Brain microvascular endothelial cell (primary cell): ENCODE data around the gene PNPO.

Experiments used
- DNase-seq: peaks from one replicate; pipeline ENCODE4 v3.0.0-alpha.2; 2020
- H3K27ac ChIP-seq: fragments of 250-450 bp; sonication (Bioruptor Pico); 2 replicates; pipeline ENCODE4 v1.5.1; 2020; ENCODE audit warnings: mild to moderate bottlenecking, moderate library complexity
- H3K27me3 ChIP-seq: fragments of 250-450 bp; sonication (Bioruptor Pico); replicated peaks from 2 replicates; pipeline ENCODE4 v1.5.1; 2020; ENCODE audit warnings: mild to moderate bottlenecking
- H3K36me3 ChIP-seq: fragments of 250-450 bp; sonication (Bioruptor Pico); replicated peaks from 2 replicates; pipeline ENCODE4 v1.5.1; 2020; ENCODE audit warnings: mild to moderate bottlenecking
- H3K4me3 ChIP-seq: 2 replicates; pipeline ENCODE4 v1.5.1; 2011; ENCODE audit warnings: low read depth, mild to moderate bottlenecking, control low read depth, low read length, moderate library complexity
- in situ Hi-C: cut with HindIII; loops from 2 replicates; pipeline ENCODE4 v1.10.0; 2017; ENCODE audit warnings: low sequenced_read_pairs, low pct_ligation_motif_present
- TF ChIP-seq, protein P1 (sequence below): IDR thresholded peaks from 2 replicates; pipeline ENCODE4 v1.5.1; 2011; ENCODE audit warnings: low read depth, mild to moderate bottlenecking, moderate library complexity, low read length, control low read depth, inconsistent platforms; ENCODE audit errors: missing control alignments

The PNPO gene

DNA sequence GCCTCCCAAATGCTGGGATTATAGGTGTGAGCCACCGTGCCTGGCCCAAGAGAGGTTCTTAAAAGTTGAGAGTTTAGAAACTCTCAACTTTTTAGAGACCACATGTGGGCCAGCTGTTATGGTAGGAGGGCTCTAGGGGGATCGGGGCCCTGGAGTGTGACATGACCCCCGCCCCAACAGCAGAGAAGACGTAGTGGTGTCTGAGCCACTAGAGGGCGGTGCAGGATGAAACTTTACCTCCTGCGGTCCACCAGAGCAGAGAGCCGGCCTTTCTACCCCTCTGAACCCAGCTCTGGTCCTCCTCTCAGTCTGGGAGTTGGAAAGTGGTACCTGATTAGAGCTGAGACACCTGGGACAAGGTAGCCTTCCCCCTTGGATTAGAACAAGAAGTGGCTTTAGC is 37.0 kb downstream of the PNPO start:
- in situ Hi-C loops: no loop called here
- TF ChIP-seq, protein P1, sequence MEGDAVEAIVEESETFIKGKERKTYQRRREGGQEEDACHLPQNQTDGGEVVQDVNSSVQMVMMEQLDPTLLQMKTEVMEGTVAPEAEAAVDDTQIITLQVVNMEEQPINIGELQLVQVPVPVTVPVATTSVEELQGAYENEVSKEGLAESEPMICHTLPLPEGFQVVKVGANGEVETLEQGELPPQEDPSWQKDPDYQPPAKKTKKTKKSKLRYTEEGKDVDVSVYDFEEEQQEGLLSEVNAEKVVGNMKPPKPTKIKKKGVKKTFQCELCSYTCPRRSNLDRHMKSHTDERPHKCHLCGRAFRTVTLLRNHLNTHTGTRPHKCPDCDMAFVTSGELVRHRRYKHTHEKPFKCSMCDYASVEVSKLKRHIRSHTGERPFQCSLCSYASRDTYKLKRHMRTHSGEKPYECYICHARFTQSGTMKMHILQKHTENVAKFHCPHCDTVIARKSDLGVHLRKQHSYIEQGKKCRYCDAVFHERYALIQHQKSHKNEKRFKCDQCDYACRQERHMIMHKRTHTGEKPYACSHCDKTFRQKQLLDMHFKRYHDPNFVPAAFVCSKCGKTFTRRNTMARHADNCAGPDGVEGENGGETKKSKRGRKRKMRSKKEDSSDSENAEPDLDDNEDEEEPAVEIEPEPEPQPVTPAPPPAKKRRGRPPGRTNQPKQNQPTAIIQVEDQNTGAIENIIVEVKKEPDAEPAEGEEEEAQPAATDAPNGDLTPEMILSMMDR: peak; percentile 89
- H3K36me3 ChIP-seq: peaks cover 57% of the 10 kb centered on the region

DNA sequence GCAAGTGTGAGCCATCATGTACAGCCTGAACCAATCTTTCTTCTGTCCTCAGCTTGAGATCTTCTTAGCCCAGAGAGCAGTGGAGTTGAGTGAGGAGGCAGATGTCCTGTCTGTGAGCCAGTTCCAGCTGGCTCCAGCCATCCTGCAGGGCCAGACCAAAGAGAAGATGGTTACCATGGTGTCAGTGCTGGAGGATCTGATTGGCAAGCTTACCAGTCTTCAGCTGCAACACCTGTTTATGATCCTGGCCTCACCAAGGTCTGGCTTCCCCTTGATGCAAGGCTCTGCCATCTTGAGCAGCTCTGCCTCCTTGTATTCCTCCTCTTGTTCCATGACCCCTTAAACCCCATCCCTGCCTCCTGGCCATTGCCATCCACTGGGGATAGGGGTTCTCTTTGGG is 39.2 kb downstream of the PNPO start:
- H3K4me3 ChIP-seq: no peak overlapping the region
- H3K36me3 ChIP-seq: peaks cover 53% of the 10 kb centered on the region
- DNase-seq: no peak
- no peak overlapping the region for H3K27ac ChIP-seq
- TF ChIP-seq, protein P1: no peak
- in situ Hi-C loops: no loop called here
- H3K27me3 ChIP-seq: no peaks in the 10 kb centered on the region

More for the DNA sequence above, 37.0 kb downstream of the PNPO start:
- H3K4me3 ChIP-seq: no peak overlapping the region
- peak; percentile 31 for DNase-seq
- no peak overlapping the region for H3K27ac ChIP-seq
- H3K27me3 ChIP-seq: no peaks in the 10 kb centered on the region

DNA sequence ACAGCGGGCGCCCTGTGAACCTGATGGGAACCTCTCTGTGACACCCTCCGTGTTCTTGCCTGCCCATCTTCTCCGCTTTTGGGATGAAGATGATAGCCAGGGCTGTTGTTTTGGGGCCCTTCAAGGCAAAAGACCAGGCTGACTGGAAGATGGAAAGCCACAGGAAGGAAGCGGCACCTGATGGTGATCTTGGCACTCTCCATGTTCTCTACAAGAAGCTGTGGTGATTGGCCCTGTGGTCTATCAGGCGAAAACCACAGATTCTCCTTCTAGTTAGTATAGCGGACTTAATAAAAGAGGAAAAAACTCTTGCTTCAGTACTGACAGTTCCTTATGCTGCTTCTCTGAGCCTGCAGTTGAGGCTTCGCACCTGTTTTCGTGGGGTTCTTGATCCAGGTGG is 40.1 kb downstream of the PNPO start:
- Histone ChIP-seq H3K36me3 (peaks cover 50% of the 10 kb centered on the region), H3K4me3 (no peak overlapping the region), H3K27me3 (no peaks in the 10 kb centered on the region), H3K27ac (no peak overlapping the region)
- in situ Hi-C loops: no loop called here
- DNase-seq: no peak
- TF ChIP-seq, protein P1: no peak

DNA sequence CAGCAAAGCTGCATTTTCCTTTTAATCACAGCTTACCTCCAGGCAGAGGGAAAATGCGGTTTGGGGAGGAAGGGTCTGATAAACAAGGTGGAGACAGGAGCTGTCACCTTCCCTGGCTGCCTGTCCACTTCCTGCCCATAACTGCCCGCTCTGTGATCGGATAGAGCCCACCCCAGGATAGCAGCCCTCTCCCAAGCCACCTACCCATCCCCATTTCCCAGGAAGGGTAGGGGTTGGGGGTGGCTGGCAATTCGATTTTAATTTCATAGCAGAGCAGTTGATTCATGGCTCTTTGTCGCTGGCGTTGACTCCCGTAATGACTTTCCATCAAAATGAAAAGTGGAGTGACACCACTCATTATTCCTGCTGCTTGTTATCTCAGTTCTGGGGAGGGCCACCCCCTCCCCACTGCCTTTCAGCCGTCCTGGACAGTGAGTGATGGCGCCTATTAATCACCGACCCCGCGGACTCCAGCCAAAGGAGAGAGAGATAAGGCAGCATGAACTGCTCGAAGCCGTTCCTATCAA is 40.8 kb downstream of the PNPO start:
- TF ChIP-seq, protein P1: no peak
- H3K36me3 ChIP-seq: peaks cover 45% of the 10 kb centered on the region
- H3K27me3 ChIP-seq: no peaks in the 10 kb centered on the region
- H3K27ac ChIP-seq: no peak overlapping the region
- in situ Hi-C loops: no loop called here
- DNase-seq: no peak
- no peak overlapping the region for H3K4me3 ChIP-seq

DNA sequence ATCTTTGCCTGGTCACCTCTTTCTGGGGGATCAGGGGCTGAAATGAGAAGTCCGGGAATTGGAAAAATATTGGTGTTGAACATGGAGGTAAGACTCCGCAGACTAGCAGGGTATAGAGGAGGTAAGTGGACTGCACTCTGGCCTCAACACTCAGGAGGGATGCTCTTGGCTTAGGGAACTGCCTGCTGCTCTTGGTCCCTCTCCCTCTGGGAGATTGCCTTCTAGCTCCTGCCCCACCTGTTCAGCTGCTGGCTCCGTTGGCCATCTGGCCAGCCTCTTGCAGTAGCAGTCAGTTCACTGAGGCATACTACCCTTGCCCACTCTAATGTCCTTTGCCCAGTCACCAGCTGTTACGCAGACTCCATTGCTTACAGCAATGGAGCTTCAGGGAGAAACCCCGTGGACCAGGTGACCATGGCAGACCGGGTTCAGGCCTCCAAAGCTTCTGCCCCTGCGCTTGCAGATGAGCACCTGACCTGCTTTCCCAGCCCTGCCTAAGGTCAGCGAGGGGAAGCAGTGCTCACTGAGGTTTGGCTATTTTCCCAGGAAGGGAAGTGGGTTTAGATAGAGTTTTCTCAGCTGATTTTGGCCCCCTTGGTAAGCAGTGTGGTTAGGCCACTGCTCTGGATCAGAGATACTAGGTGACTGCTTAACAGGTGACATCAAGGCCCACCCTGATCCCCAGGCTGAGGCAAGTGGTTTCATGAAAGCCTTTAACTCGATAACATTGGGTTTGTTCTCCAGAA is 41.4 kb downstream of the PNPO start:
- no peak overlapping the region for H3K4me3 ChIP-seq
- no peaks in the 10 kb centered on the region for H3K27me3 ChIP-seq
- no peak overlapping the region for H3K27ac ChIP-seq
- DNase-seq: no peak
- in situ Hi-C loops: no loop called here
- peaks cover 38% of the 10 kb centered on the region for H3K36me3 ChIP-seq
- TF ChIP-seq, protein P1: no peak
